ELF-1 (cell line): ENCODE results near the gene AQP2.

Experiments
- DNase-seq: peaks from one replicate; pipeline ENCODE4 v3.0.0-alpha.2; 2016; ENCODE audit warnings: low read depth, low spot score

The AQP2 gene

DNA sequence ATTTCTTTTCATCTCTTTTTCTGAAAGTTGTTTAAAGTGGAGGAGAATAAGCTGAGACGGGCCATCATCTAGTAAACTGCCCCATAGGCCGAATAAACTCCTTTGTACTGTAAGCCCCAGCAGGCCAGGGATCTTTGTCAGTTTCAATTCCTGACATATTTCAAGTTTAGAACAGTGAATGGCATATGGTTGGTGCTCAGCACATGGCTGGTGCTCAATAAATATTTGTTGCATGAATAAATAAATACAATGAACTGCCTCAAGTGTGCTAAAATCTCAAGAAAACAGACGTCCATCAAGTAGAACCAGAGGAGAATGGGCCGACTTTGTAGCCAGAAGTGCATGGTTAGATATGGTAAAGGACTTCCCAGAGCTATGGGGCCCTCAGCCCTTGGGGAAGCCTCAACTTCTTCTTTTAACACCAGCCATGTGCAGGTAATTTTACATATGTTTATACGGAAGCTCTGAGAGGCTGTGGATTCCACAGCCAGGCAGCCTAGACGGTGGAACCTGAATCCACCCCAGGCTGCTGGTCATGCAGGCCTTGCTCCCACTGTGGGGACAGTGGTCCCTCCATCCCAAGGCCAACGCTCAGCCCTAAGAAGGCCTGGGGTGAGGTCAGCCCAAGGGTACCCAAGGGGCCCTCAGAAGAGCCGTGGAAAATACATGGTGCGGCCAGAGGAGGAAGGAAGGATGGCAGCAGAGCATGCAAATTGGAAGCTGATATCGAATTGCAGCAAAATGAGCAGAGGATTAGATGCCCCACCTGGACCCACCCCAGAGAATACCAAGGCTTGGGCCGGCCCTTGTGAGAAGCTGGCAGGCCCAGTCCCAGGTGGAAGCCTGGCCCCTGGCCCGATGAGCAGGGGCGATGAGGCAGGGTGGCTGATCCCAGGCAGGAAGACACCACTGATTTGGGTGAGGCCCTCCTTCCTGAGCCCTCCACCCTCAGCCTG is 8.7 kb upstream of the AQP2 start:
- DNase-seq = no peak

DNA sequence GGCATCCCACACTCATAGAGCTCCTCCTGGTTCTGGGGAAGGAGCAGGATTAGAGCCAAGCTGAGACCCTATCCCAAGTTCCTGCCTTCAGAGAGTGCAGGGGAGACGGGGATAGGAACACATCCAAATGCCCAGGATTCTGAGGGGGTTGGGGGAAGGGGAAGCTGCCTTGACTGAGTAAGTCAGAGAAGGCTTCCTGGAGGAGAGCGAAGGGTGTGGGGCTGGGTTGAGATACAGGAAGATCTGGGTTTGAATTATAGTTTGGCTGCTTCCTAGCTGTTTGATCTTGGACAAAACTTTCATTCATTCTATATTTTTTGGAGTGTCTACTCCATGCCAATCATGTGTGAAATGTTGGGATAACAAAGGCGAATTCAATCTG is 8.0 kb upstream of the AQP2 start:
- DNase-seq = no peak

DNA sequence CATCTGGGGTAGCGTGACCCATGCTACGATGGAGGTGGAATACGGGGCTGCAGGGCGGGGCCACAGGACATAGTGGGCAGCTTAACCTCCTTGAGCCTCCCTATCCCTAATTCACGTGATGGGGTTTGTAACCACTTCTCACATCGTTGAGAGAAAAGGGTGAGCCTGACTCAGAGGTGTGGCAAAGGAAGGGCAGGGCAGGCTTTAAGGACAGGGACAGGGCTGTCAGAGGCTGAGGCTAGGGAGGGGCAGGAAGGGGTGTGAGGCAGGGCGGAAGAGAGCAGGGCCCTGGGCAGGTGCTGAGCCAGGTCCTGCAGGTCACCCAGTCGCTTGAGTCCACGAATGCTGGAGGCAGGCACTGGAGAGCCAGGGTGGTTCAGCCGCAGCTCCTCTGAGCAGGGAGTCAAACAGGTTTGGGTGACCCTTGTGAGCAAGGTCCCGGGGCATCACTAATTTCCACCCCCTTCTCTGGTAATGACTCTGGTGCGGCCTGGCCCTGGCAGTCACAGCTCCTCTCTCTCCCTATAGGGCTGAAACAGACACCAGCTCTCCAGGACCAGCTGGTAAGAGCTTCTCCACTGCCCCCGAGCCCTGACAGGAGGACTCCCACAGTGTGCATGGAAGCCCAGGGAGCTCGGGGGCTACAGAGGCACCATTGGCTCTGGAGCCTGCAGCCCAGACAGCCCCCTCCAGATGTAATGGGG is 7.5 kb upstream of the AQP2 start:
- no peak for DNase-seq

DNA sequence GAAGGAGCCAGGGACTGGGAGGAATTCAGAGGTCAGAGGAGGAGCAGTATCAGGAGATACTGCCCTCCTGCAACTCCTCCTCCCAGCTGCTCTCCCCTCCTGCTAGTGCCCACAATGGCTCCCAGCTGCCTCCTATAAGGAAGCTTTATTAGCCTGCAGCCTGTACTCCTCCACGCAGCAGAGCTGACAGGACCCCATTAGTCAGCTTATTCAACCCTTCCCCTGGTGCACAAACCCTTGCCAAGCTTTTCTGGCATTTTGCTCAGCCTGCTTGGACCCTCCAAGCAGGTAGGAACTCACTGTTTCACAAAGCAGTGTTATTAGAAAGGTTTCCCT is 6.9 kb upstream of the AQP2 start:
- DNase-seq = no peak

DNA sequence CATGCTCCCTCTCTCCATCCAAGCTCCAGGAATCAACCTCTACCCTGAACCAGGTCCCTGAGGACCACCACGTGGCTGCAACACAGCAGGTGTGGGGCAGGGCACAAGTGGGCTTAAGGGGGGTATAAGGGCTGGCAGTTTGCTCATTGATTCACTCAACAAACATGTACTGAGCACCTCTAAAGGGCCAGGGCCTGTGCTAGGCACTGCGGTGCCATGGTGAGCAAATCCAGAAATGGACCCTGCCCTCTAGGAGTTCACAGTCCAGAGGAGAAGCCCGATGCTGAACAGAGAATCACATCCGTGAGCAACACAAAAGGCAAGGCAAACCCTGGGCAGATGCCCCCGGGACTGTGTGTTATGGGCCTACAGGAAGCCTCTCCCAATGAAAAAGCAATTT is 6.5 kb upstream of the AQP2 start:
- no peak for DNase-seq

DNA sequence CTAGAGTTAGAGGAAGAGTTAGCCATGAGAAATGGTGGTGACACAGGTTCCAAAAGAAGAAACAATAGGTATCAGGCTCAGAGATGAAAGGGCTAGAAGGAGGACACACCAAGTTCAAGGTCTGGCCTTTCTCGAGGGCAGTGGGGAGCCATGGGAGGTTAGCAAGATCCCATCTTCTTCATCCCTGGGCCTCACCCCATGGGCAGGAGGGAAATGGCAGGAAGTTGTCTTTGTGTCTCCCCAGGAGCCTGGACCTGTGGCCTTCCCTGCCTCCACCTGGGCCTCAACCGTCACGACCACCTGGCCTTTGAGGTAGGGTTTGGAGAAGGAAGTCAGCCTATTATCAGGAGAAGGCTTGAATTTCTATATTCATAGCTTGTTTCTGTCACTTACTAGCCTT is 5.8 kb upstream of the AQP2 start:
- no peak for DNase-seq

DNA sequence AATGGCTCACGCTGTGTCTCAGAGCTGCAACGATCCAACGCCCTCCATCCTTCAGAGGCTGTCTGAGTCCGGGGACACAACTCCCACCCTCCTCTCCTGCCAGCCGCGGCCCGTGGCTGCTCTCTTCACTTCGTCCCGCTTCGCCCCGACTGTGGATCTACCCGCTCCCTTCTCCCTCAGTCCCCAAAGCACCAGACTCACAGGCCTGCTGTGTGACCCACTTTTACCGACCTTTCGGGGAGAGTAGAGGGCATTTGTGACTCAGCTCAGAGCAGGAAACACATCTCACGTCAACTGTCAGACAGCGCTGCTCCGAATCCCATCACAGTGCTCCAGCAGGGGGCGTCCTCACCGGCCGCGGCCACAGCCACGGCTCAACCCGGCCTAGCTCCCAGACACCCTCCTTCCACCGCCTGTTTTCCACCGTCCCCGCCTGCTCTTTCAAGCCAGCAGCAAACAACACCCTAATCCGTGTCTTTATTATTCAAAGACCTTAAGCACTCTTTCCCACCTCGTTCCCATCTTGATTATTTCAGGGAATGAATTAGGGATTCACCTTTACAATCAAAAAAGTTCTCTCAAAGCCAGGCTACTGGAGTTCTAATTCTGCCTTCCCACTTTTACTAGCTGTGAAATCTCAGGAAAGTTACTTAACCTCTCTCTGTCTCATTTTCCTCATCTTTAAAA is 5.0 kb upstream of the AQP2 start:
- peak; percentile 93 for DNase-seq

DNA sequence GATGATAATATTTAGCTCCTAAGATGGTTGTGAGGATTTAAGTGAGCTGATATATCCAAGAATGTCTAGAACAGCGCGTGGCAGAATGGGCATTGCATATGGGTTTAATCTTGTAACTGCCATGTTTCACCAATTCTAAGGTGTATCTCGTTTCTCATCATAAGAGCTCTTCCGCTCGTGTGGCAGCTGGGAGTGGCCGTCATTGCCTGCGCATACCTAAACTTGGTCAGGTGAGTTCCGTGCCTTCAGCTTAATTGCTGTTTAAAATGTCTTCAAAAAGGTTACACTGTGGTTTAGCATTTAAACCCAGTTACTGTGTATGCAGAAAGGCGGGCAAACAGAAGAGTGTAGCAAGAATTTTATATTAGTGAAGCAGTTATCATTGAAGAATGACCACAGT is 4.5 kb upstream of the AQP2 start:
- DNase-seq = no peak

DNA sequence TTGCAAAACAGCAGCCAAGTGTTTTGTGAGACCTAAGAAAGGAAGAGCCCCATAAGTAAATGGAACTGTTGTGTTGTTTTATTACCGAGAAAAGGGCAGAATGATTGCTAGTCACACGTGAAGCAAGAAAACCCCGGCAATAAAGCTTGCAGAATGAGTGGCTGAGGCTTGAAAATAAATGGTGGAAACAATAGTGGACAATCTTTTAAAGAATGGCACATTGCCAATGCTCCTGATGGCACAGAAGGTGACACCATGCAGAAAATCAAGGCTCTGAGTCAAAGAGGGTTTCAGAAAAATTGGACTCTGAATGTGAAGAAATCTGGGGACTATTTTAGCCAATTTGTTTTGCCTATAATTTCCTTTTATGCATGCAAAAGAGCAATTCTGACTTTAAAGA is 4.0 kb upstream of the AQP2 start:
- no peak for DNase-seq

DNA sequence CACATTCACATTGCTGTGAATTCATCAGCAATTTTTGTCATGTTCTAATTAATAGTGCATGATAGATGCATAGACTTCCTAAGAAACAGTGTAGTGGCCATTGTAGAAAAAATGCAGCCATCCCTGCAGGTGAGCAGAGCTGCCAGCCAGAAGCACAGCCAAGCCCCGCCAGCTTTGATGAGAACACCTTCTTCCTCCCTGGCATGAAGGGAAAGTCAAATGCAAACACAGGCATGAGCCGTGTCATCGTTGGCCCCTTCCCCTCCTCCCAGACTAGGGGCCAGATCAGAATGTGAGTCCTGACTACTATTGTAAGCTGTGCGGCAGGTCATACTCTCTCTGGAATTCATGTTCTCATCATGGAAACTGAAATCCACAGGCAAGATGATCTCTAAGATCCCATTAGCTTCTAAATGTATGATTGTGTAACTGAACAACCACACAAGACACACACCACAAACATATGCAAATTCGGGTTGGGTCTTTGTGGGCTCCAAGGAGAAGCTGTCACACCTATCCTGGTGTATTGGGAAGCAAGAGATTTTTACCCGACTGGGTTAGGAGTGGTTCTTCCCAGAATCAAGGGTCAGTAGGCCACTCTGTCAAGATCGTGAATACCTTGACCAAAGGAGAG is 2.8 kb upstream of the AQP2 start:
- no peak for DNase-seq

DNA sequence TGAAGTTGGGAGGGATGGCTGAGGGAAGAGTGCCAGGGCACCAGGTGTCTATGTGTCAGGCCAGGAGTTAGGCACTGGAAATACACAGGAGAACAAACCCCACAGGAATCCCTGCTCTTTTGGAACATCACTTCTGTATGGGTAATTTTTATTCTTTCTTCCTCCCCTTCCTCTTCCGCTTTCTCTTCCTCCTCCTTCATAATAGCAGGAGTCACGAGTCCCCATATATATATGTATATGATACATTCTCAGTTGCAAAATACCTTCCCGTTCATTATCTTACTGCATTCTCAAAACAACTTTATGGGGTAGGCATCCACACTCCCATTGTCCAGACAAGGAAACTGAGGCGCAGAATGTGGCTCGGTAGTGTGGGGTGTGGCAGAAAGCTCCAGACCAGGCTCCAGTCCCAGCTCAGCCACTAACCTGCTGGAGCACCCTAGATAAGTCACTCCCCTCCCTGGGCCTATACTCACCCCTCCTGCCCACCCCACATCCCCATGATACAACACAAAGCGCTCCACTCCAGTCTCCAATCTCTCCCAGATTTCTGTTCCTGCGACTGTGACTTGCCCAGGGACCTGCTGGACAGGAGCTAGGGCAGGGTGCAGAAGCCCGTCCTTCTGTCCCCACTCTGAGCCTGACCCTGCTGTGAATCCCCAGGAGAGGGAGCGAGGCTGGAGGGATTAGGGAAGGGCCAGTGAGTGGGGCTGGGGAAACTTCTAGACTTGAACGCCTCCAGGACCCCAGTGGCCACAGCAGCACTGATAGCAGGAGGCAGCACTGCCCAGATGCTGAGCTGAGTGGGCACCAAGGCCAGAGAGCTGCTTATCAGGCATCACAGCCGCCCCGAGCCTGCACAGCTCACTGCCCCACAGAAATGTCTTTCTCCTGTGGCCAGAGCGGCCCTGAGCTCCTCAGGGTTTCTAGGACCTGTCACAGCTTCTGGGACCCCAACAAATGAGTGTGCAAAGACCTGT is 1.4 kb upstream of the AQP2 start:
- no peak for DNase-seq

DNA sequence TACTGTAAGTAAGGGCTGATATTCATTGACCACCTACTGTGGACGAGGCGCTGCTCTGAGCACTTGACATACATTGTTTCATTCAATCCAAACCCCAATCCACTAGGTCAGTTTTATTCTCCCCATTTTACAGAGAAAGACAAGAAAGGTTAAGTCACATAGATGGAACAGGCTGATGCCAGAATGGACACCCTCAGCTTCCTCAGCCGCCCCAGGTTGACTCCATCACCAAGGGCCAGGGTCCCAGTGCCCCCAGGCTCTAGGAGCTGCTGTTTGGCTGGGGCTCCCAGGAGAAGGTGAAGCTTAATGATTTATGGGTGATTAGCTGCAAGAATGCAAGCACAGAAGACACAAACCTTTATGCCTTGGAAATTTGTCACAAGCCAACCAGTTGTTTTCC is 671 bp upstream of the AQP2 start:
- no peak for DNase-seq

DNA sequence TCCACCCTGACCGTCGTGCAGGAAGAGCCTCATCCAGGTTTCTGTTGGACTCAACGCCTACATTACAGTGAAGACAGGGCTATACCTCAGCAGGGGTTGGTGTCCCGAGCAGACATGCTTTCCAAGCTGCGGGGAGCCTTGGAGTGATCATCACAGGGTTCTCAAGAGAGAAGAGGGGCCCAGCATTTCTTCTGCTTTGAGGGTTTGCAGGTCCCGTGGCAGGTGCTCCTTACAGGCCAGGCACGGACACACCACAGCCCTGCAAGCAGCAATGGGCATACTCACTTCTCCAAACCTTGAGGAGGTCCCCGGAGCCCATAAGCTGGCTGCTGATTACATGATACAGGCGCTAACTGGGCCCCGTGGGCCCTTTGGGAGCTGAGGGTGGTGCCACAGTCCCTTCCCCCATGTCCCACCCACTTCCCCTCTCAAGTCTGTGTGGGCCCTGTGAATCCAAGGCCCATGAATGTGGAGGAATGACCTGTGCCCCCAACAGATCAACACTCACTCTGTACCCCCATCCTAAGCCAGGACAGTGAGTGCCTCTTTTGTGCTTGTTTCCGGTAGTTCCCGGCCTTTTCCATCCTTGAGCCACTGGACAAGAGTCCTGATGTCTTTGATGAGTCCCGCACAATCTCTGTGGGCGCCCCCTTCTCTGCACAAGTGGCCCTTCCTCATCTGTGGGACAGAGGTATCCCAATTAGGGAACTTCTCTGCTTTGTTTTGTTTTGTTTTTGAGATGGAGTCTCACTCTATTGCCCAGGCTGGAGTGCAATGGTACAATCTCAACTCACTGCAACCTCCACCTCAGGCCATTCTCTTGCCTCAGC is 1.1 kb downstream of the AQP2 start:
- no peak for DNase-seq

DNA sequence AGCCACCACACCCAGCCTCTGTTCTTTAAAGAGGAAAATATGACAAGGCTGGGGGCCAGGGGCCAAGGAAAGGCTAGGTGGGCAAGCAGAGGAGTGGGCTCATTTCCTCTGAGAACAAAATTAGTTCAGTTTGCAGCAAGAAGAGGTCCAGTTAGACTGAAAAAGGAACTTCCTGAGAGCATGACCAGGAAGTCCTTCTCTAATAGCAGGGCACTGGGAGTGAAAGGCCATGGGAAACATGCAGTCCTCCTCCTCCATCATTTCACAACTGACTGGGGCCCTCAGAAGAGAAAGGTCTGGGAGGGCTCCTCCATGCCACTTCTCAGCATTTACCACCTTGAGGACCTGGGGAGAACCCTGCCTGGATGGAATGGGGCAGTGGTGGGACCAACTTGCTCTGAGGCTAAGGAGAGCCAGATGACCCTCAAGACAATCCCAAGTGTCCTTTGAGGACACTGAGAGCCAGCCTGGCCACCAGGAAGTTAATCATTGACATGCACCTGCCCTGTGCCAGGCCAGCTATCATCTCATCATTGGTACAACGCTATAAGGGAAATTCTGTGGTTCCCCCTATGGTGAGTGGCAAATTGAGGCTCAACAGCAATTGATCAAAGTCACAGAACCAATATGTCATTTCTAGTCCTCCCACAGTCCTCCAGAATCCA is 2.0 kb downstream of the AQP2 start:
- DNase-seq = no peak

DNA sequence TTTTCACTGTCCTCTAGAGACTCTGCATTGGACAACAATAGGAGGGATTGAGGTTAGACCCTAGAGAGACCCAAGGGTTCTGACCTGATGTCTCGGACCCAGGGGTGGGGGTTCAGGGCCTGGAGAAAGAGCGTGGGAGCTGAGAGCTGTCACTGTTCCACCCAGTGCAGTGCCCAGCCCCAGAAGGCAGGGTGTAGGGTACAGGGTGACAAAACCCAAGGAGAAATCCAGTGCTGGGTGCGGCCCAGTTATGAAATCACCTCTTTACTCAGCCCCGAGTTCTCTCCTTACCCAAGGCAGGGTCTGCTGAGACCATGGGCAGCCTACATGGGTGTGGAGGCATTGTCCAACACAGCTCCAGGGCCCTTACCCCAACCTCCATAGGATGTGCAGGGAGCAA is 2.6 kb downstream of the AQP2 start:
- no peak for DNase-seq

DNA sequence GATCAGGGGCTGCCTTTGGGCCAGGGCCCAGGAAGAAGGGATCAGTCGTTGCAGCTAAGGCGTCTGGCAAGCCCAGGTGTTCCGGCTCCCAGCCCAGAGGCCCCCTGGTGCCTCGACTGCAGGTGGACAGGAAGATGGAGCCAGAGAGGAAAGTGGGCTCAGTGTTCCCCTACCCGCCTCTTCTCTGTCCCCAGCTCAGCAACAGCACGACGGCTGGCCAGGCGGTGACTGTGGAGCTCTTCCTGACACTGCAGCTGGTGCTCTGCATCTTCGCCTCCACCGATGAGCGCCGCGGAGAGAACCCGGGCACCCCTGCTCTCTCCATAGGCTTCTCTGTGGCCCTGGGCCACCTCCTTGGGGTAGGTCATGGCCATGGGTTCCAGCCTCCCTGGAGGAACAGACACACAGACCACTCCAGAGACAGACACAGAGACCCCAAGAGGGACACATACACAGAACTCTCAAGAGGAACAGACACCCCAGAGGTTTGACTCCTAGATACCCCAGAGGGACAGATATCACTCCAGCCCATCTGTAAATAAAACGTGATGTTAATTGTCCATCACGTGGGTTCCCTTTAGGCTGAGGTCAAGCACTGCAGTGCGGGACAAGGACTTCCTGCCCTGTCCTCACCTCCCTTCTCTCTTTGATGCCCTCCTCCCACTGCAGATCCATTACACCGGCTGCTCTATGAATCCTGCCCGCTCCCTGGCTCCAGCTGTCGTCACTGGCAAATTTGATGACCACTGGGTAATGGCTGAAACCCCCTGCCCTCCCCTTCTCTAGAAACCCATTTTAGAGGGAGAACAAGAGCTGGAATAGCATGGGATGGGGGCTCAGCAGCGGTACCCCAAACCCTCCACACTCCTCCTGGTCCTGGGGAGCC is 3.7 kb downstream of the AQP2 start:
- no peak for DNase-seq

DNA sequence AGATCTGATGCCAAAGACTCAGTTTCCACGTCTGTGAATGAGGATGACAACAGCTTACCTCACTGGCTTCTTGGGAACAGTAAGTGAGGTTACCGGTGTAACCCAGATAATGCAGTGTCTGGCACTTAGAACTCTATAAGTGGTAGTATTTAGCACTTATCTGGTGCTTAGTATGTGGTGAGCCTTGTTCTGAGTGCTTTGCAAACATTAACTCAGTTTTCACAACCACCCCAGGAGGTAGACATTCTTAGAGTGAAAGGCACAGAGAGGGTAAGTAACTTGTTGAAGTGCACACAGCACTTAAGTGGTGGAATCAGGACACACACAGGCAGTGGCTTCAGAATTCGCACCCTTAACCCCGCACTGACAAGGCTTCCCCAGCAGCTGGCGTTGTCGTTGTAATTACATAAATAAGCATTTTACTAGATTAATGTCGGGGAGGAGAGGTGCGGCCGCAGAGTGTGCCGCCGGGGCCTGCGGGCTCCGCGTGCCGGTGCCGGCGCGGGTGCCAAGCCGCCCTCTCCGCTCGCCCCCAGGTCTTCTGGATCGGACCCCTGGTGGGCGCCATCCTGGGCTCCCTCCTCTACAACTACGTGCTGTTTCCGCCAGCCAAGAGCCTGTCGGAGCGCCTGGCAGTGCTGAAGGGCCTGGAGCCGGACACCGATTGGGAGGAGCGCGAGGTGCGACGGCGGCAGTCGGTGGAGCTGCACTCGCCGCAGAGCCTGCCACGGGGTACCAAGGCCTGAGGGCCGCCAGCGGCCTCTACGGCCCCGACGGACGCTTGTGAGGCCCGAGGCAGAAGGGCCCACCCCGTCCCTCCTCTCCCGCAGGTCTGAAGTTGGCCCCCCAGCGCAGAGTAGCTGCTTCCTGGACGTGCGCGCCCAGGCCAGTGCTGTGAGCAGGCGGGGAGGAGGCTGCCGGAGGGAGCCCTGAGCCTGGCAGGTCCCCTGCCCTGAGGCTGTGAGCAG is 4.6 kb downstream of the AQP2 start:
- peak; percentile 69 for DNase-seq
